ENCODE data around the gene TNS3. TPM values are rescaled to one million over a fixed set of nuclear protein-coding genes. Genes with fewer than 3 reads are reported as not detected.

Gene TNS3
- total and polyA plus RNA-seq, 9 of the 15 experiments (the other 6 are each of a cell fraction or from before 2014, with no cell fraction given) = 0.20 TPM; not detected in 8

- TF ChIP-seq AFF4 (CRISPR knock-in tag; IDR thresholded peaks at IDR 0.05) = no peak
Measured at GRCh38 chr7:47600199-47601118, 18.5 kb upstream of the TNS3 start (continued).

- 1% methylated on average over 5 of the region's 5 CpGs for WGBS (ENCODE audit: insufficient coverage, low coverage, missing lambda C conversion rate)
- no peak for FAIRE-seq
- no peaks in the 10 kb centered on the region for H3K4me1 ChIP-seq (replicated peaks in 1 of 2; ENCODE audit: control insufficient read depth in 2 of 2, insufficient read depth in 2 of 2, low read length in 2 of 2)
- TF ChIP-seq ZBTB7A (IDR thresholded peaks at IDR 0.05; ENCODE audit: borderline replicate concordance, control insufficient read depth, low read depth, low read length) (no peak), TFE3 (CRISPR knock-in tag; IDR thresholded peaks at IDR 0.05) (no peak), EP300 (IDR thresholded peaks at IDR 0.05; ENCODE audit: low read length) (no peak), RBM39 (optimal IDR thresholded peaks at IDR 0.05; ENCODE audit: low read depth, low read length) (no peak), MAFG (tag; conservative IDR thresholded peaks at IDR 0.05) (no peak), PHF20 (IDR thresholded peaks at IDR 0.05; ENCODE audit: partially characterized antibody) (no peak), ELF1 (tag; IDR thresholded peaks at IDR 0.05) (no peak), RBM17 (IDR thresholded peaks at IDR 0.05; ENCODE audit: borderline replicate concordance, low read depth, low read length) (no peak), TCF7L2 (IDR thresholded peaks at IDR 0.05; ENCODE audit: low read depth, low read length) (no peak), ZNF740 (CRISPR knock-in tag; IDR thresholded peaks at IDR 0.05) (no peak), ZNF740 (tag; IDR thresholded peaks at IDR 0.05) (no peak), ESRRB (CRISPR knock-in tag; IDR thresholded peaks at IDR 0.05; ENCODE audit: borderline replicate concordance) (no peak), BACH1 (tag; IDR thresholded peaks at IDR 0.05) (no peak)
Measured at GRCh38 chr7:47597379-47597778, 15.5 kb upstream of the TNS3 start.

More at GRCh38 chr7:47597379-47597778, 15.5 kb upstream of the TNS3 start:
- POLR2A ChIA-PET = no interaction called here
- in situ Hi-C loops (cut with MboI) = no loop called here
- no peak overlapping the region for H3K9ac ChIP-seq (ENCODE audit: insufficient read depth in 1 of 2, low read depth in 2 of 2, low read length in 2 of 2)
- H3K4me2 ChIP-seq (ENCODE audit: insufficient read depth, low read length) = no peak overlapping the region
- no peak for DNase-seq (ENCODE audit: extremely low read depth in 1 of 4, low spot score in 3 of 4)
- no peaks in the 10 kb centered on the region for H3K9me1 ChIP-seq (ENCODE audit: control insufficient read depth, insufficient read depth, low read length)
- H3K27ac ChIP-seq (ENCODE audit: extremely low read depth, low read depth, low read length) = no peak overlapping the region
- no peak overlapping the region for H3K4me3 ChIP-seq
- no peaks in the 10 kb centered on the region for H3K36me3 ChIP-seq (ENCODE audit: control insufficient read depth, insufficient read depth, low read length)
- intact Hi-C loops (cut with micrococcal nuclease) = no loop called here
- no TSS peak for BruUV-seq (replicated peaks)
- H2AFZ ChIP-seq (ENCODE audit: low read depth, low read length) = no peak overlapping the region
- CTCF ChIA-PET (ENCODE audit: low intra/inter-chr PET ratio) = no interaction called here
- peaks cover 2 to 21% of the 10 kb centered on the region in 2 experiments; a peak in 4 of 5 replicates for H3K27me3 ChIP-seq (ENCODE audit: control insufficient read depth in 2 of 2, insufficient read depth in 2 of 2, low read length in 2 of 2)
- ATAC-seq = no peak
- H3K79me2 ChIP-seq (ENCODE audit: control insufficient read depth, insufficient read depth, low read length) = no peaks in the 10 kb centered on the region
- H3K9me3 ChIP-seq (replicated peaks; ENCODE audit: control insufficient read depth, insufficient read depth, low read depth, low read length) = no peaks in the 10 kb centered on the region
- H4K20me1 ChIP-seq (replicated peaks; ENCODE audit: control insufficient read depth, insufficient read depth, low read length) = no peaks in the 10 kb centered on the region
